Measurements from ENCODE around the gene MACROD2.

GRCh38 chr20:15069355-15069754, 1074.0 kb downstream of the MACROD2 start:
- no peak for TF ChIP-seq CTCF (conservative IDR thresholded peaks at IDR 0.05 in 1 of 2, IDR thresholded peaks at IDR 0.05 in 1 of 2; ENCODE audit: extremely low read depth in 1 of 2, insufficient read depth in 1 of 2, low read depth in 1 of 2, low read length in 2 of 2)
- TF ChIP-seq EZH2 (IDR thresholded peaks at IDR 0.05; ENCODE audit: borderline replicate concordance, low read length) = no peak

Measured in mammary epithelial cell (primary cell).